Diencephalon (tissue), 1 donor: ENCODE measurements around the gene LMNB1. TPM values are rescaled to one million over a fixed set of nuclear protein-coding genes. Genes with fewer than 3 reads are reported as not detected.

ENCODE experiments used
- small RNA-seq: library from RNA; depleted of rRNA; stranded (forward); fragments of <200 nt; gene quantifications from one replicate; pipeline ENCODE3, GENCODE V24; 2014
- total RNA-seq: library from RNA; depleted of rRNA; stranded (reverse); fragments of >200 nt; gene quantifications from one replicate; pipeline ENCODE4 v1.2.3, GENCODE V29; 2014

Gene LMNB1
- 56.7 TPM for total RNA-seq

GRCh38 chr5:126776499-126777256 lies at the start of gene LMNB1:
Gene LMNB1 (plus strand): TSS chr5:126777136. CDS start chr5:126777509, 373 bp downstream.

Small RNAs within 50 kb of the gene (small RNA-seq; reads per million reads assigned to genes)
- not detected for gene RNU6-752P

Other genes starting within 250 kb of the LMNB1 start
- gene ALDH7A1, start 181.9 kb upstream of the LMNB1 start, total RNA-seq, result 64.8 TPM
- gene PHAX, start 176.2 kb upstream of the LMNB1 start, total RNA-seq, result 99.0 TPM